Measurements from ENCODE around the gene SORCS3. TPM values are rescaled to one million over a fixed set of nuclear protein-coding genes. Genes with fewer than 3 reads are reported as not detected.

Gene SORCS3
- total RNA-seq, 2 donors from 2014 or later, result not detected

DNA sequence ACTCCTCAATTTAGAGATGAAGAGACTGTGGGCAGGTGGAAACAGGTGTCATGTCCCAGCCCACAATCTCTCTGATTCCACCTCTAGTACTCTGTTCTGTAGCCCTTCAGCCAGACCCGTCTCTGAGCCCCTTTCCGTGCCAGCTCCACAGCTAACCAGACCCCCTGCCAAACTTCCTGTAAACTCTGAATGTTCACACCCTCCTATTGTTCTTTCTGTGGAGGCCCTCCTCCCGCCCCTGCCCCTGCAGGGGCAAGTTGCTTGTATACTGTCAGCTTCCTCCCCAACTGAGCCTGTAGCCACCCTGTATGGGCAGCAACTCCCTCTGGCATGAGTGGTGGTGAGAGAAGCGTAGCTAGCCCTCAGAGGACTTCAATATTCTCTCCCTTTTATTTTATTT lies 520.7 kb downstream of the SORCS3 start:
- intact Hi-C loops (cut with DNase I), result no loop called here
- ATAC-seq, result no peak
- DNase-seq, result no peak

DNA sequence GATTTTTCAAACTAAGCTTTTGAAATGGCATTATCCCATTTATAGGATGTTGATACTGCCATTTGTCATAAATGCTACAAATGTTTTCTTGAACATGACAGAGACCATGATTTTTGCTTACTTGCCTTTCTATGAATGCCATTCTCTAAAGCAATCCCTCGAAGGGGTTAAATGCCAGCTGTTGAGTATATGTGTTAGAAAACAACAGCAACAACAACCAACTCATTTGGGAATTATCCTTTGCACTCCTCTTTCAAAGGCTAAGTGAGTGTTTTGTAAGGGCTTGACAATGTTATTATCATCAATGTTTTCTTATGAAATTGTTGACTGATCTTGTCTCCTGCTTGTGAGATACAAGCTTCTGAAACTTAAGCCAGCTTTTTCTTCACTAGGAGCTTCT lies 529.4 kb downstream of the SORCS3 start:
- ATAC-seq (no peak), DNase-seq (no peak)
- intact Hi-C loops (cut with DNase I), result no loop called here

DNA sequence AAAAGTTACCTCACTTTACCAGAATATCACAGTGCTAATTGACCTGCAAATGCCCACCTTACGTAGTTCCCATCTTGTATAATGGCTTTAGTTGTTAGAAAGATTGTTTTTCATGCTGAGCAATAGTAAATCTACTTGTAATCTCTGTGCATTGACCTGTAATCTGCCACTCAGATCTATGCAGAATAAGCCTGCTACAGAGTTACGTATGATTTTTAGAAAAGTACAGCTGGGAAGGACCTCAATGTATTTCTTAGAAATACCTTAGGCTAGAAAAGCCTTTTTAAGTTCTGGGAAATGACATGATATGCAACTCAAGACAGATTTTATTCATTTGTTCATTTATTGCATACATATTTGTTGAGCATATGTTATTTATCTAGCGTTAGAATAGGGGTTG lies 530.9 kb downstream of the SORCS3 start:
- DNase-seq (no peak), ATAC-seq (no peak)
- intact Hi-C loops (cut with DNase I), result no loop called here

DNA sequence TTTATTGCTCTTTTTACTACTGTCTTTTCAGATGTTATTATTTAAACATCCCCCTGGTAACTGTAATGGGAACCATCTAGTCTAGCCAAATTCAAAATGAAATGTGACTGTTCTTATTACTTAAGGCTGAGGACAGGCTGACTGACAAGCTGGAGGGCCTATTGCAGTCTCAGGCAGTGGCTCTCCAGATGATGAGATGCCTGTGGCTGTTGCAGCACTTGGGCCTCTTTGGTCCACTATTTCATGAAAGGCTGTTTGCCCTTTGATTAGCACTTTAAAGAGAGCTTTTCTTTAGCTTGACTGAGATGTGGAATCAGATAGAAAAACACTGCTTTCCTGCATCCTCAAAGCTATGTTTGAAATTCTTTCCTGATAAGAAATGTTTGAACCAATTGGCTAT lies 540.5 kb downstream of the SORCS3 start:
- ATAC-seq (no peak), DNase-seq (no peak)
- intact Hi-C loops (cut with DNase I), result no loop called here

DNA sequence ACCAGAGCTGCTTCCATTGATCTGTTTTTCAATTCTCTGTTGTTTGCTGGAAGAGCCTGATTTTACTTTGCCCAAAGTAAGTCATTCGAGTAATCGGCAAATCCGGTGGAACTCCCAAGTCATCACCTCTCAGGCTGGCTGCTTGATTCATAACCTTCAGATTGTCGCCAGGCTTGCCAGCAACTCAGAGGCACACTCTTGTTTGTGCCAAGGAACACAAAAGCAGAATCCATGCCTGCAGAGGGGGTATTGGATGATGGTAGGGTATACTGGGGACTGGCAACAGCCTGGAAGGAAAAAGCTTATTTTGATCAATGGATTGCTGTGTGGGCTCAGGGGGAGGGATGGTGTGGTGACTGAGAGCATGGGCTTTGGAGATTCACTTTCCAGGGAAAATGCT lies 542.4 kb downstream of the SORCS3 start:
- no peak for ATAC-seq
- no peak for DNase-seq
- intact Hi-C loops (cut with DNase I), result no loop called here

DNA sequence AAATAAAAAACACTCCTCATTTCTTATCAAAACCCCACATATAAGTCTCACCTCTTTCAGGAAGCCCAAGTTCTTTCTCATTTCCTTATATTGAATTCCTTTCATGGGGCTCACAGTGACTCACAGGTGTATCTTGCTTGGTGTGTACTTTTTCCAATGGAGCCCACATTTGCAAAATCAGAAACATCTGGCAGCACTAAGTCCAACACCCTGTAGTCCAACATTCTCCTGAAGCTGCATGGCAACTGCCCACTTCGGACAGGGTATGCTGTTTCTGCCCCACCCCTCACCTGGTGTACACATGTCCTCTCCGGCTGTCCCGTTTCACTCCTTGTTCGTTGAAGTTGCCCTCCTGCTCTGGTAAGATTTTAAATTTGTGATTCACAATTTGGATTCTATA lies 544.1 kb downstream of the SORCS3 start:
- no peak for ATAC-seq
- intact Hi-C loops (cut with DNase I), result no loop called here
- DNase-seq, result no peak

DNA sequence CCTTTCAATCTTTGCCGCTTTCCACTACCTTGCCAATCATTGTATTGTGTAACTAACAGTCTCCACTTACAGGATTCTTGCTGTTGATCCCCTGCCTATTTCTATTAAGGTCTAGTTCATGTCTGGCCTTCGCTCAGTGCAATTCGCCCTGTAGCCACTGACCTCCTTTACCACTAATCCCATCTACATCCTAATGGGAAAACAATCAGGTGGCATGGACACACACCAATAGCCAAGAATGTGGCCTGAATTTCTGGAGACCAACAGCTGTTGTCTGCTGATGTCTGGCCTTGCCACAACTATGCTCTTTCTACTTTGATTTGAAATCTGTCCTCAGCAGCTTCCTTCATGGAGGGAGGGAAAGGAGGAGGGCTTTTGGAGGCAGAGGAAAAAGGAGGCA lies 546.2 kb downstream of the SORCS3 start:
- DNase-seq (no peak), ATAC-seq (no peak)
- intact Hi-C loops (cut with DNase I), result no loop called here

DNA sequence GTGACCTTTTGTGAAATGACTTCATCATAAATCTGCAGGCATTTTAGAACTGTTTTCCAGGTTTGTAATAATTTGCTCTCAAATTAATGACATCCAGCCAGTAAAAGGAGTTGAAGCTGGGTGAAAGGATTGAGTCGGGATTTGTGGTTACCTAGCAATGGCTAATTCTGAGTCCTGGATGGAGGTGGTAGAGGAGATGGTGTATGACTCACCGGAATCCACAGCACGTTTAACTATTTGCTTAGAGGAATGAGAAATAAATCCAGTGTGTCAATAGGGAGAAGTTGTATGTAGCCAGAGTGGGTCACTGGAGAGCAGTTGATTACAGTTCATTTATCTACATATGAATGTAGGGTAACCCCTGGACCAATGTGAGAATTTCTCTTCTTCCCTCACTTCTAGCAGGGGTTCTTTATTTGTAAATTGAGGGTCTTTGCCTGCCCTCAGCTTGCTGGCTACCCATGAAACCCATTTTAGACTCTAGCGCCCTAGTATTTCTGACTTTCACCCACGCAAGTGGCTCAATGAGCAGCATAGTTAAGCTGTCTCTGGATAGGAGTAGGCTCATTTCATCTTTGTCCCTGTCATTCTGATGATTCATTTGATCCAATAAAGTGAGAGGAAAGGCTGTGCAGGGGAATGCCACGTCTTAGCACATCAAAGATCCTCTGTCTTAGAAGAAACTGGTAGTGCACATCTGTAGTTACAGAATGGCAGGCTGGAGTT lies 547.8 kb downstream of the SORCS3 start:
- ATAC-seq, result no peak
- intact Hi-C loops (cut with DNase I), result no loop called here

DNA sequence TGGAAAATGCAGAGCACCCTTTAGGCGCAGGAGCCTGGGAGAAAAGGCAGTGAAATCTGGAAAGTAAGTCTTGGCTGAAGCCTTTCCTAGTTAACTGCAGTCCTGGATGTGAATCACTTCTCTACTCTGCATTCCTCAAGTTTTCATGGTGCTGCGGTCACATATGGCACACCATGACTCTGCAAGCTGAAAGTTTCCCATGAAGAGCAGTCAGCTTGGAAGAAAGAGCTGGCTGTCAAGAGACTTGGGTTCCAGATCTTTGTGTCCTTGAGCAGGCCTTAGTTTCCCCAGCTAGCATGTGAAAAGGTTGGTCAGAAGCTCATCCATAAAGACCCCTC lies 548.3 kb downstream of the SORCS3 start:
- ATAC-seq (no peak), DNase-seq (no peak)
- intact Hi-C loops (cut with DNase I), result no loop called here

More for the DNA sequence above, 547.8 kb downstream of the SORCS3 start:
- DNase-seq, result no peak

DNA sequence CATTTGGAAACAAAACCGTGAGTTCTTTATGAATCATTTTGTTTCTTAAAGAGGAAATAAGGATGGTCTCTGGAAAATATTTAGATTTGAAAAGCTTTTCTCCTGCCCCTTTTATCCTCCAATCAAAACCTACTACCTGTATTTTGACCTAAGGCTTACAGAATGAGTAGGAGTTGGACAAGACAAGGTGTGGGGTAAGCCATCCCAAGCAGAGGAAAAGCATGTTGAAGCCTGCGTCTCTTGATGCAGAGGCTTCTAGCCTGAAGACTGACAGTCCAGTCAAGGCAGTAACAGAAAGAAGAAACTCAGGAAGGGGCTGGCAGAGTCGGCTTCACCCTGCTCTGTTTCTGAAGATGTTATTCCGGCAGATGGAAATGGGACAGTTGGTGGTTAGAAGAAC lies 551.1 kb downstream of the SORCS3 start:
- intact Hi-C loops (cut with DNase I), result no loop called here
- no peak for DNase-seq
- no peak for ATAC-seq

DNA sequence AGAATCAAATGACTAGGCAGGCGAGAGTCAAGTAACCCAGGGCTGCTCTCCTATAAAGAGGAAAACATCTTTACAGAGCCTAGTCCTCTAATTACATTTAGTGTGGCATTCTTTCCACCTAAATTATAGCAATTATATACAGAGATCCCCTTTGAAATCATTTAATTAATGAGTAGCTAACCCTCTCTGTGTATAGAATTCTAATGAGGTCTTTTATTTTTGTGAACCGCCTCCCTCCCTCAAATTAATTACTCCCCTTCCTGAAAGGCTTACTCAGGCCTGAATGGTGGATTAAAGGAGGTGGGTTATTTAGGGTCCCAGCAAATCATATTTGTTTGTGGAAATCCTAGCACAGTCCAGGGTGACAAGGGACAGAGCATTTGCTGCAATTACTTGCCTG lies 551.8 kb downstream of the SORCS3 start:
- intact Hi-C loops (cut with DNase I), result no loop called here
- DNase-seq, result no peak
- no peak for ATAC-seq

DNA sequence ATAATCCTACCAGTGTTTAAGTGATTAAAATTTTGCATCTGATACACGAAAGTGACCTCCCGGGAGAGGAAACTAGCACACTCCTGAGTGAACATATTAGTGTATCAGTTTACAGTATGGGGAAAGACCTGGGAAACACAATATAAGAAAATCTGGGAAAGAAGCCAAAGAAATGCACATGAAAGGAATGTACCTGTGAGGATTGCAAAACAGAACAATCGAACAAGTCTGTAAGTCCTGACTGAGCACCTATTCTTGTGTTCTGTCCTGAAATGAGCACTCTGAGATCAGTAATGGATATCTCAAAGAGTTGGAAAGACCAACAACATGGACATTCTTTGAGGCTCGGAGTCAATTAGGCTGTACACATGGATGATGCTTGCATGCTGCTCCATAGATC lies 554.7 kb downstream of the SORCS3 start:
- ATAC-seq (no peak), DNase-seq (no peak)
- intact Hi-C loops (cut with DNase I), result no loop called here

DNA sequence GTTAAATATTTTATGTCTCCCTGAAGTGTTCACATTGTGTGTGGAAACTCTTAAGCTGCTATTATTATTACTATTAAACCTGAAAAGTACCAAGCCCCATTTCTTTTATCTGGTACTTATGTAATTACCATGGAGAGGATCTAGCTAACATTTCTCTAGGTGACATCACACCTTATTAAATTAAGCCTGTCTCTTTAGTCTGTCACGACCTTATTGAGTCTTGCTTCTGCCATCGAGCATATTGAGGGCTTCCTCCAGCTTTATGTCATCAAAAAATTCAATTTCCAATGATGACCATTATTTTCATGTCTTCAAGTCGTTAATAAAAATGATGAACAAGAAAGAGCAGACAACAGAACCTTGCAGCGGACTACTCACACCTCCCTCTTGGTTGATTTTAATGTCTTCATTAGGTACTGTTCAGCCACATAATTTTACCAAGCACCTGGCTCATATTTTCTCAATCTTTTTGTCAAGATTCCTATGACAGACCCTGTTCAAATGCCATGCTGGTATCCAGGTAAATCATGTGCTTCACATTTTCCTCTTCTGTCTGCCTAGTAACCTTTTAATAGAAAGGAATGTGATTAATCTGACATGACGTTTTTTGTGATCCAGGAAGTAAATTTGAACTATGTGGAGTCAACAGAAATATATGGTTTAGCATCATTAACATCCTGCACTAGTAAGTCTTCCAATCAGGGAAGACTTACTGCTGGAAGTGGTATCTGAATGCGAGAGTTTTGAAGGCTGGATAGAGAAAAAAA lies 556.7 kb downstream of the SORCS3 start:
- ATAC-seq (no peak), DNase-seq (no peak)
- intact Hi-C loops (cut with DNase I), result no loop called here

DNA sequence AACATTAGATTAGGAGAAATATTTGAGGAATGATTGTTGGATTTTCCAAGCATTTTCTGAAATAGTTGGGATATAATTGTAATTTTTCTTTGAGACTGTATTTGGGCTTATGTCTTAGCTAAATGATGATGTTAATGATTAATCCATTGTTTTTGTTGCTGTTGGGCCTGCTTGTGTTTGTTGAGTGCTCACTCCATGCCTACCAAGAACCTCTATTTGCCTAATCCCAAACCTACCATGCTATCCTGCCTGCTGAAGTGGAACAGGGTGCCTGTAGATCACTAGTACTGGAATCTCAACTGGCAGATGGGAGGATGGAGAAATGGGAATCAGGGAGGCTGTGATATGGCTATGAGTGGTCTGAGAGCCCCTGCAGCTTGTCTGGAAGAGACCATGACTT lies 565.5 kb downstream of the SORCS3 start:
- ATAC-seq, result no peak
- intact Hi-C loops (cut with DNase I), result no loop called here
- no peak for DNase-seq

DNA sequence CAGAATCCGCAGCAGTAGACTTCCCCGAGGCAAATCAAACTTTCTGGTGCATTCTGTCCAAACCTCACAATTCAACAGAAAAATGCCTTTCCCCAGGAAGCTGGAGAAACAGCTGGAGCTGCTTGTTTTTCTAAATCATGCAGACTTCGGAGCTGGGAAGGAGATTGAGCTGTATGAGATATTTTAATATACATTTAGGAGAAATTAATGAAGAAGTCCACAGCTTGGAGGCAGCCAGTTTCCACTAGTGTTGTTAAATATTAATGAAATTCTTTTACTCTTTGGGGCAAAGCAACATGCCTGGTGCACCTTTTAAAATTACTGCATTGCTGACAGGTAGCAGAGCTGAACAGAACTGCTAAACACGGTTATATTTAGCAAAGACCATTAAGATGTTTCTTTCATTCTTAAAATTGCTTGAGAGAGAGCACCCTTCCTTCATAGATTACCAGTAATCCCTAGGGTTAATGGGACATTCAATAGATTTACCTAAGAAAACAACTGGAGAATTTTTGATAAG lies 566.4 kb downstream of the SORCS3 start:
- intact Hi-C loops (cut with DNase I), result no loop called here
- ATAC-seq (no peak), DNase-seq (no peak)

DNA sequence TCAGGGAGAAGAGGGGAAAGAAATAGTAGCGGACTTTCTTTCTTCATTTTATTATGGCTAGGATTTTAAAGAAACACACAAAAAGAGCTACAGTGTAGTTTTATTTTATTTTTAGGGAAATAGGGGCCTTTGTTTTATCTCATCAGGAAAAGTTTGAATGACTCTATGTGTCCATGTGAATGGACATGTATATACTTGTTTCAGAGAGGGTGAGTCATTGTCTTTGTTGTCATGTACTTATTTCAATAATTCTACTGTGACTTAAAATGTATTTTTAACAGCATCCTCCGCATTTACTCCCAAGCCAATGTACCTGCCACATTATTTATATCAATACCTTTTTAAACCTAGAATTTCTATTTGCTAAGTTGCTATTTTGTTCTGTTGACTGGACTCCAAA lies 569.5 kb downstream of the SORCS3 start:
- ATAC-seq, result no peak
- intact Hi-C loops (cut with DNase I), result no loop called here
- no peak for DNase-seq

DNA sequence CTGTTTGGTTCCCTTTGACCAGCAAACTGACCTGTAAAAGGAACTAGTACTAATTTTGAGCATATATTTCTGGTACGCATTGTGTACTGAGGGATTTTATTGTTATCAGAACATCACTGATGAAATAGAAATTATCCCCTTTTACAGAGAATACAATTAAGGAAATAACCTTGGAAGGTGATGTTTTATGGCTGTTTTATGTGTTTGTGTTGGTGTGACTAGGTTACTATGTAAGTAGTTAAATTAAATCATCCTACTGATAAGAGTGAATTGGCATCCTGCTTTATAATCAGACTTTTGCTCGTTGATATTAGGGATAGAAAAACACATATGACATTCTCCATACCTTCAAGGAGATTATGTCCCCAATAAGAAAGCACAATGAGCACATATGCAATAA lies 596.6 kb downstream of the SORCS3 start:
- DNase-seq (no peak), ATAC-seq (no peak)
- intact Hi-C loops (cut with DNase I), result no loop called here

DNA sequence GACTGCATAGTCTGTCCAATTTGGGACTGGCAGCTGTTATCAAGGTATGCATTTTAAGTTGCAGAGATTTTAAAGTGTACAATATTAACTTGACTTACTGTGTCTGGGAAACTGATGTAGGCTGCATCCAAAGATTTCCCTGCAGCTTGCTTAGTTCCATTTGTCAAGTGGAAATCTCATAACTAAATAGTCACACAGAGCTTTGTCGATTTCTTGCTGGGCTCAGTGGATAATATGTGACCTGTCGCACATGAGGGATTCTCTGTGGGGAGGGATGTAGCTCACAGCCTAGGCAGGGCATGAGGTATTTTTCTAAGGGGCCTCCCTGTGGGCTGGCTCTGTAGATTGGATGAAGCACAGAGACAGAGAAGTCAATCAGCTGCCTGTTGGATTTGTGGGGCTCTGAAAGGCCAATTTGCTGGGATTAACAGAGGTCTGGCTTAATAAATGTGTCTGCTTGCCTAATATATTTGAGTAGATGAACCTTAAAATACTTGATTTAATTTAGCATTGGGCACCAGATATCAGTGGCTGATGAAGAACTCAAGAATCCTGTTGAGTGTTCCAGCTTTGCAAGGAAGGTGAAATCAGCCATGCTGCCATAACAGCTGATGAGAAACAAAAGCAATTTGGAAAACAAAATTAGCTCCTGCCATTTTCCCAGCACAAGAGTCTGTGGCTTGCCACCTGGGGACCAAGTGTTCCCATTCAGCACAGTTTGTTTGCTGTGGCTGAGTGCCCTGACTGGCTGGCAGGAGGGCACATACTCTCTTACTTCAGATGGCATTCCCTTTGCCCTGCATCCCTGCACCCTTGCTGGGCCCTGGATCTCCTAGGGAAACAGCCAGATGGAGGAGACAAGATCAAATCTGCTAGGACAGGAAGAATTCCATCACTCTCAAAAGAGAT lies 598.5 kb downstream of the SORCS3 start:
- DNase-seq, result no peak
- no peak for ATAC-seq
- intact Hi-C loops (cut with DNase I), result no loop called here

DNA sequence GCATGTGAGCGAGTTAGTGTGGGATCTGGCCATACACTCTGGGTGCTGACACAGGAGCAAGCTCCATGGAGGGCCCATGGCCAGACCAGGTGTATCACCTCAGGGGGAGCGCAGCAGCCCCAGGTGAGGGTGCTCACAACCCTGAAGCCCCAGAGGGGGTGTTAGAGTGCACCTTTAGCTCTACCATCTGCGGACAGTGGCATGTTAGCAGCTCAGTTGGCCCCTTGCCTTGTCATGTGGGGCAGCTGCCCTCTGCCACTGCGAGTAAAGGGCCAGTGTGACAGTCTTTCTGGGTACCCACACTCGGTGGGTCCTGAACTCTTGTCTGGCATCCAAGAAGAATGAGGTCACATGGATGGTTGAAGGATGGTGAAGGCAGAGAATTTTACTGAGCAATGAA lies 600.2 kb downstream of the SORCS3 start:
- no peak for DNase-seq
- no peak for ATAC-seq
- intact Hi-C loops (cut with DNase I), result no loop called here

DNA sequence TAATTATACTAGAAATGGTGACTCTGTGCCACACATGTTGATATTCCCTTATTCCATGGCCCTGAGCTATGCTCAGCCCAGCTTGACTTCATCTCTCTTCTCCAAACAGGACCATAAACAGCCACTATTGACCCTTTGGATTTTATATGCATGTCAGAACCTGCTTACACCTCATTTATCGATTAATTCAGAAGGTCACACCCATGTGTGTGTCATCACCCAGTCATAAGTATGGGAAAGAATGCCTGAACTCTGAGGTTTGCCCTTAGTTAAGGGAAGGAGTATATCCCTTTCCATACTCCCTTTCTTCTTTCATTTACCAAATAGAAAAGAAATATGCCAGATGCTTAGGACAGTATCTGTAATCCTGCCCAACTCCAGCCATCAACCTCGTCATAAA lies 602.3 kb downstream of the SORCS3 start:
- no peak for ATAC-seq
- intact Hi-C loops (cut with DNase I), result no loop called here
- DNase-seq, result no peak

All from left cardiac atrium (tissue), 4 donors.